ENCODE measurements around the gene ALDH1A3.

Gene ALDH1A3

GRCh38 chr15:100859970-100860828 lies 19.4 kb upstream of the ALDH1A3 start:
- no peak for DNase-seq

- DNase-seq = no peak
Observed at GRCh38 chr15:100860829-100861510, 18.7 kb upstream of the ALDH1A3 start.

- DNase-seq = no peak
Observed at GRCh38 chr15:100861511-100861991, 18.1 kb upstream of the ALDH1A3 start.

GRCh38 chr15:100862162-100862561 lies 17.5 kb upstream of the ALDH1A3 start:
- no peak for DNase-seq

GRCh38 chr15:100863075-100863795 lies 16.4 kb upstream of the ALDH1A3 start:
- DNase-seq = no peak

GRCh38 chr15:100863796-100864267 lies 15.8 kb upstream of the ALDH1A3 start:
- no peak for DNase-seq

- no peak for DNase-seq
Observed at GRCh38 chr15:100866386-100867330, 13.0 kb upstream of the ALDH1A3 start.

GRCh38 chr15:100867433-100867832 lies 12.2 kb upstream of the ALDH1A3 start:
- no peak for DNase-seq

- DNase-seq = no peak
Observed at GRCh38 chr15:100869151-100869999, 10.3 kb upstream of the ALDH1A3 start.

- DNase-seq = peak; percentile 60
Observed at GRCh38 chr15:100873029-100873677, 6.5 kb upstream of the ALDH1A3 start.

GRCh38 chr15:100875495-100875894 lies 4.1 kb upstream of the ALDH1A3 start:
- no peak for DNase-seq

- DNase-seq = no peak
Observed at GRCh38 chr15:100875976-100876375, 3.7 kb upstream of the ALDH1A3 start.

- no peak for DNase-seq
Observed at GRCh38 chr15:100877551-100877950, 2.1 kb upstream of the ALDH1A3 start.

- no peak for DNase-seq
Observed at GRCh38 chr15:100878130-100878529, 1.5 kb upstream of the ALDH1A3 start.

- DNase-seq = no peak
Observed at GRCh38 chr15:100878648-100879047, 983 bp upstream of the ALDH1A3 start.

- DNase-seq = no peak
Observed at GRCh38 chr15:100879061-100879463, 569 bp upstream of the ALDH1A3 start.

- DNase-seq = no peak
Observed at GRCh38 chr15:100880139-100880896, 687 bp downstream of the ALDH1A3 start.

GRCh38 chr15:100880897-100881242 lies 1.2 kb downstream of the ALDH1A3 start:
- DNase-seq = no peak

GRCh38 chr15:100881573-100882336 lies 2.1 kb downstream of the ALDH1A3 start:
- no peak for DNase-seq
